HG03558 (cell line): ENCODE data around the gene PIP.
"Not testable (repeated sequence)": the region's sequence is repeated elsewhere in the genome, so short reads cannot be mapped to it uniquely, and the experiment has no call there.

Experiments
- ATAC-seq: cut with Tn5 transposase; IDR thresholded peaks from one replicate; pipeline ENCODE4 v1.9.1; 2021; ENCODE audit warnings: moderate number of reproducible peaks; ENCODE audit not compliant: unreplicated experiment; ENCODE audit errors: extremely low read depth

Gene PIP

GRCh38 chr7:143131781-143132180, at the start of gene PIP:
Gene PIP, plus strand, starts transcription at chr7:143132077. Its CDS starts 40 bp downstream, at chr7:143132117.
- no peak for ATAC-seq

- ATAC-seq, result no peak
These were observed 46.8 kb upstream of the PIP start for GRCh38 chr7:143085109-143085508.

GRCh38 chr7:143085610-143086009, 46.3 kb upstream of the PIP start:
- not testable (repeated sequence) for ATAC-seq

GRCh38 chr7:143088549-143089231, 43.2 kb upstream of the PIP start:
- not testable (repeated sequence) for ATAC-seq

- no peak for ATAC-seq
These were observed 35.7 kb upstream of the PIP start for GRCh38 chr7:143096146-143096545.

GRCh38 chr7:143099579-143099978, 32.3 kb upstream of the PIP start:
- not testable (repeated sequence) for ATAC-seq

- no peak for ATAC-seq
These were observed 27.1 kb upstream of the PIP start for GRCh38 chr7:143104759-143105158.

- ATAC-seq, result not testable (repeated sequence)
These were observed 23.9 kb upstream of the PIP start for GRCh38 chr7:143108019-143108418.

GRCh38 chr7:143117395-143117794, 14.5 kb upstream of the PIP start:
- no peak for ATAC-seq

- ATAC-seq, result no peak
These were observed 11.0 kb upstream of the PIP start for GRCh38 chr7:143120691-143121405.

GRCh38 chr7:143123326-143123725, 8.6 kb upstream of the PIP start:
- not testable (repeated sequence) for ATAC-seq

- no peak for ATAC-seq
These were observed 5.7 kb upstream of the PIP start for GRCh38 chr7:143126146-143126545.

GRCh38 chr7:143129051-143129450, 2.8 kb upstream of the PIP start:
- ATAC-seq, result no peak

GRCh38 chr7:143129477-143129876, 2.4 kb upstream of the PIP start:
- no peak for ATAC-seq

GRCh38 chr7:143130541-143130940, 1.3 kb upstream of the PIP start:
- ATAC-seq, result no peak

GRCh38 chr7:143147070-143147469, 15.2 kb downstream of the PIP start:
- no peak for ATAC-seq

GRCh38 chr7:143148050-143148449, 16.2 kb downstream of the PIP start:
- no peak for ATAC-seq

- no peak for ATAC-seq
These were observed 16.8 kb downstream of the PIP start for GRCh38 chr7:143148651-143149050.

- not testable (repeated sequence) for ATAC-seq
These were observed 18.8 kb downstream of the PIP start for GRCh38 chr7:143150696-143151095.

GRCh38 chr7:143158617-143159016, 26.7 kb downstream of the PIP start:
- ATAC-seq, result not testable (repeated sequence)

- ATAC-seq, result no peak
These were observed 39.8 kb downstream of the PIP start for GRCh38 chr7:143171697-143172096.

GRCh38 chr7:143172354-143172753, 40.5 kb downstream of the PIP start:
- no peak for ATAC-seq
